Measurements from ENCODE around the gene FBXO44. TPM values are rescaled to one million over a fixed set of nuclear protein-coding genes. Genes with fewer than 3 reads are reported as not detected.
A peak's percentile ranks its signal among the peaks of the same experiment; 100 is the strongest.

The FBXO44 gene
- total RNA-seq, 3 donors from 2014 or later, result 14.1 to 32.1 (median 31.3) TPM

- no peaks in the 10 kb centered on the region for H3K27me3 ChIP-seq
- no peak for TF ChIP-seq POLR2A (IDR thresholded peaks at IDR 0.05)
- TF ChIP-seq POLR2AphosphoS5 (IDR thresholded peaks at IDR 0.05), result no peak
- no peak for TF ChIP-seq CTCF (IDR thresholded peaks at IDR 0.05)
- intact Hi-C loops (cut with DNase I; ENCODE audit: low total_unique reads), result no loop called here
- H3K4me3 ChIP-seq, result no peak overlapping the region
- H3K36me3 ChIP-seq, result no peaks in the 10 kb centered on the region
- peaks cover 0 to 8% of the 10 kb centered on the region in 2 donors for H3K4me1 ChIP-seq
- no peaks in the 10 kb centered on the region for H3K9me3 ChIP-seq
- no peak for DNase-seq (ENCODE audit: low spot score in 2 of 2)
- H3K27ac ChIP-seq, result no peak overlapping the region
Measured at GRCh38 chr1:11657654-11658053, 3.0 kb downstream of the FBXO44 start.

GRCh38 chr1:11658542-11658941, 3.9 kb downstream of the FBXO44 start:
- TF ChIP-seq POLR2AphosphoS5 (IDR thresholded peaks at IDR 0.05) (no peak), POLR2A (IDR thresholded peaks at IDR 0.05) (no peak), CTCF (IDR thresholded peaks at IDR 0.05) (no peak)
- Histone ChIP-seq H3K36me3 (no peaks in the 10 kb centered on the region), H3K4me3 (no peak overlapping the region), H3K27ac (no peak overlapping the region), H3K27me3 (no peaks in the 10 kb centered on the region), H3K9me3 (no peaks in the 10 kb centered on the region), H3K4me1 (peaks cover 0 to 8% of the 10 kb centered on the region in 2 donors)
- intact Hi-C loops (cut with DNase I; ENCODE audit: low total_unique reads), result no loop called here
- no peak for DNase-seq (ENCODE audit: low spot score in 2 of 2)

GRCh38 chr1:11659748-11660147, 5.1 kb downstream of the FBXO44 start:
- intact Hi-C loops (cut with DNase I; ENCODE audit: low total_unique reads), result no loop called here
- TF ChIP-seq POLR2AphosphoS5 (IDR thresholded peaks at IDR 0.05), result no peak
- TF ChIP-seq CTCF (IDR thresholded peaks at IDR 0.05), result no peak
- TF ChIP-seq POLR2A (IDR thresholded peaks at IDR 0.05), result no peak
- no peak for DNase-seq (ENCODE audit: low spot score in 2 of 2)
- no peak overlapping the region for H3K27ac ChIP-seq
- no peaks in the 10 kb centered on the region for H3K9me3 ChIP-seq
- H3K36me3 ChIP-seq, result no peaks in the 10 kb centered on the region
- peaks cover 0 to 8% of the 10 kb centered on the region in 2 donors for H3K4me1 ChIP-seq
- no peak overlapping the region for H3K4me3 ChIP-seq
- H3K27me3 ChIP-seq, result no peaks in the 10 kb centered on the region

- TF ChIP-seq CTCF (IDR thresholded peaks at IDR 0.05), result no peak
- no peak for TF ChIP-seq POLR2A (IDR thresholded peaks at IDR 0.05)
- no peak for TF ChIP-seq POLR2AphosphoS5 (IDR thresholded peaks at IDR 0.05)
- H3K4me1 ChIP-seq, result no peaks in the 10 kb centered on the region
- H3K9me3 ChIP-seq, result no peaks in the 10 kb centered on the region
- DNase-seq (ENCODE audit: low spot score in 2 of 2), result no peak
- no peak overlapping the region for H3K27ac ChIP-seq
- H3K36me3 ChIP-seq, result no peaks in the 10 kb centered on the region
- intact Hi-C loops (cut with DNase I; ENCODE audit: low total_unique reads), result no loop called here
- H3K27me3 ChIP-seq, result no peaks in the 10 kb centered on the region
- H3K4me3 ChIP-seq, result no peak overlapping the region
Measured at GRCh38 chr1:11661103-11661502, 6.4 kb downstream of the FBXO44 start.

GRCh38 chr1:11664336-11665065, 9.8 kb downstream of the FBXO44 start:
- no peaks in the 10 kb centered on the region for H3K36me3 ChIP-seq
- peak overlapping the region; percentile 59 to 89 (median 66) for H3K4me3 ChIP-seq
- H3K27ac ChIP-seq, result peak overlapping the region; percentile 80 to 92
- no peaks in the 10 kb centered on the region for H3K27me3 ChIP-seq
- DNase-seq (ENCODE audit: low spot score in 2 of 2), result no peak
- H3K4me1 ChIP-seq, result no peaks in the 10 kb centered on the region
- no peak for TF ChIP-seq POLR2A (IDR thresholded peaks at IDR 0.05)
- no peak for TF ChIP-seq POLR2AphosphoS5 (IDR thresholded peaks at IDR 0.05)
- TF ChIP-seq CTCF (IDR thresholded peaks at IDR 0.05), result no peak
- intact Hi-C loops (cut with DNase I; ENCODE audit: low total_unique reads), result no loop called here
- no peaks in the 10 kb centered on the region for H3K9me3 ChIP-seq

All from breast epithelium (tissue), 4 donors.